WI38 (cell line): Measurements from ENCODE around the gene BMPR2.

Experiments used
- H3K4me3 ChIP-seq: 2 replicates; pipeline ENCODE4 v1.5.1; 2011; ENCODE audit warnings: low read depth, mild to moderate bottlenecking, control low read depth, low read length
- CTCF ChIP-seq: IDR thresholded peaks from 2 replicates; pipeline ENCODE4 v1.5.1; 2012; ENCODE audit warnings: low read depth, mild to moderate bottlenecking, control low read depth, low read length

Gene BMPR2

GRCh38 chr2:202418027-202418426, 41.9 kb downstream of the BMPR2 start:
- TF ChIP-seq CTCF: no peak
- no peak overlapping the region for H3K4me3 ChIP-seq

- H3K4me3 ChIP-seq: no peak overlapping the region
These were observed 42.4 kb downstream of the BMPR2 start for GRCh38 chr2:202418511-202418910.

GRCh38 chr2:202423139-202423538, 47.0 kb downstream of the BMPR2 start:
- no peak for TF ChIP-seq CTCF

More at GRCh38 chr2:202418511-202418910, 42.4 kb downstream of the BMPR2 start:
- no peak for TF ChIP-seq CTCF

GRCh38 chr2:202425036-202425435, 48.9 kb downstream of the BMPR2 start:
- no peak for TF ChIP-seq CTCF
- no peak overlapping the region for H3K4me3 ChIP-seq

More at GRCh38 chr2:202423139-202423538, 47.0 kb downstream of the BMPR2 start:
- H3K4me3 ChIP-seq: no peak overlapping the region

GRCh38 chr2:202426751-202427150, 50.6 kb downstream of the BMPR2 start:
- TF ChIP-seq CTCF: no peak
- H3K4me3 ChIP-seq: no peak overlapping the region

GRCh38 chr2:202429164-202429980, 53.2 kb downstream of the BMPR2 start:
- no peak overlapping the region for H3K4me3 ChIP-seq
- TF ChIP-seq CTCF: no peak

- H3K4me3 ChIP-seq: no peak overlapping the region
- no peak for TF ChIP-seq CTCF
These were observed 56.6 kb downstream of the BMPR2 start for GRCh38 chr2:202432776-202433175.
